ENCODE results near the gene NELL1. TPM values are rescaled to one million over a fixed set of nuclear protein-coding genes. Genes with fewer than 3 reads are reported as not detected.

The NELL1 gene
- total and polyA plus RNA-seq, 2 donors (not counting 3 experiments of a cell fraction or from before 2014, with no cell fraction given): not detected

GRCh38 chr11:21505070-21505469 is 835.7 kb downstream of the NELL1 start:
- POLR2A ChIA-PET: no interaction called here
- H3K27me3 ChIP-seq (ENCODE audit: control insufficient read depth in 2 of 2, insufficient read depth in 2 of 2, low read length in 2 of 2): no peaks in the 10 kb centered on the region
- no peaks in the 10 kb centered on the region for H3K79me2 ChIP-seq (ENCODE audit: control insufficient read depth, insufficient read depth, low read length)
- intact Hi-C loops (cut with micrococcal nuclease) (no loop called here), dilution Hi-C loops (cut with MboI; ENCODE audit: extremely low pct_ligation_motif_present, low sequenced_read_pairs) (no loop called here)
- BruUV-seq (replicated peaks): no TSS peak
- no peak for TF ChIP-seq CTCF (IDR thresholded peaks at IDR 0.05; ENCODE audit: extremely low read depth in 1 of 2, insufficient read depth in 1 of 2, low read depth in 1 of 2, low read length in 2 of 2)
- no peak for TF ChIP-seq EZH2 (IDR thresholded peaks at IDR 0.05; ENCODE audit: borderline replicate concordance, low read depth, low read length, severe bottlenecking)
- no peak for TF ChIP-seq GATA2 (IDR thresholded peaks at IDR 0.05; ENCODE audit: insufficient read depth, insufficient read length, low read depth, low read length)
- no peak for TF ChIP-seq POLR2AphosphoS5 (IDR thresholded peaks at IDR 0.05; ENCODE audit: insufficient read depth, low read depth, low read length)
- TF ChIP-seq MAX (IDR thresholded peaks at IDR 0.05; ENCODE audit: insufficient read depth, insufficient read length): no peak
- H3K9me3 ChIP-seq (replicated peaks; ENCODE audit: control insufficient read depth, insufficient read depth, low read length): peaks cover 3% of the 10 kb centered on the region
- no peak overlapping the region for H2AFZ ChIP-seq (ENCODE audit: low read depth, low read length)
- no peaks in the 10 kb centered on the region for H3K4me1 ChIP-seq (ENCODE audit: control insufficient read depth, extremely low read depth, insufficient read depth, low read length)
- no peaks in the 10 kb centered on the region for H3K9me1 ChIP-seq (replicated peaks; ENCODE audit: control insufficient read depth, extremely low read depth, insufficient read depth, low read length)
- no peak overlapping the region for H3K9ac ChIP-seq (replicated peaks; ENCODE audit: extremely low read depth, insufficient read depth, low read length)
- FAIRE-seq: no peak
- H3K4me2 ChIP-seq (ENCODE audit: insufficient read depth, low read length): no peak overlapping the region
- H4K20me1 ChIP-seq (replicated peaks; ENCODE audit: control insufficient read depth, extremely low read depth, insufficient read depth, low read length): no peaks in the 10 kb centered on the region
- H3K4me3 ChIP-seq (replicated peaks in 1 of 3; ENCODE audit: insufficient read depth in 1 of 3, low read depth in 1 of 3, low read length in 3 of 3): no peak overlapping the region
- no peak overlapping the region for H3K27ac ChIP-seq (ENCODE audit: insufficient read depth, low read depth, low read length)
- CTCF ChIA-PET: no interaction called here
- no peaks in the 10 kb centered on the region for H3K36me3 ChIP-seq (ENCODE audit: control insufficient read depth in 2 of 2, extremely low read depth in 1 of 2, insufficient read depth in 2 of 2, low read length in 2 of 2)
- no peak for DNase-seq (ENCODE audit: low read depth, low spot score)

Measured in endothelial cell of umbilical vein (primary cell).